ENCODE measurements around the gene NDUFS4.
"Not testable (repeated sequence)": the region's sequence is repeated elsewhere in the genome, so short reads cannot be mapped to it uniquely, and the experiment has no call there.

NDUFS4 gene

DNA sequence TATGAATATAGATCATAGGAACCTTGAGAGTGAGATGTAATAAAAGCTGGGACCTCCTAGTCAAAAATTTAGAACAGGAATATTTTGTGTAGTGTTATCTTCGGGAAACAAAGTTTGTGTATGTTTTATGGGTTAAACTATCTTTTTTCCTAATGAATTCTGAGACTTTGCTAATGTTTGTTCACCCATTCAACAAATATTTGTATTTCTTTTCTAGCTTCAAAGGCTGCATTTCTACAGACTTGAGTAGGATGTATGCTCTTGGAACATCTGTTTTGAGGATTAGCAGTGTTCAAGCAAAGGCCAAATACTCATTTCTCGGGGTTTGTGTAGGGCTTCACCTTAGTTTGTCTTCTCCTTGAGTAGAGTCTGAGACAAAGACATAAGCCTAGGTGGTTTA, 16.2 kb downstream of the NDUFS4 start:
- DNase-seq: no peak

GRCh38 chr5:53578854-53579253, 18.4 kb downstream of the NDUFS4 start:
- DNase-seq: no peak

DNA sequence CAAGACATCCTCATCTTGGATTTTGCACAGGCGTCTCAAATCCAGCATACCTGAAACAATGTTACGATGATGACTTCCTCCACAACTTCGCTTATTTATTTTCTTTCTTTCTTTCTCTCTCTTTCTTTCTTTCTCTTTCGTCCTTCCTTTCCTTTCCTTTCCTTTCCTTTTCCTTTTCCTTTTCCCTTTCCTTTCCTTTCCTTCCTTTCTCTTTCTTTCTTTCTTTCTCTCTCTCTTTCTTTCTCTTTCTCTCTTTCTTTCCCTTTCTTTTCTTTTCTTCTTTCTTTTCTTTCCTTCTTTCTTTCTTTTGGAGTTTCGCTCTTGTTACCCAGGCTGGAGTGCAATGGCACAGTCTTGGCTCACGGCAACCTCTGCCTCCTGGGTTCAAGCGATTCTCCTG, 20.1 kb downstream of the NDUFS4 start:
- DNase-seq: no peak

DNA sequence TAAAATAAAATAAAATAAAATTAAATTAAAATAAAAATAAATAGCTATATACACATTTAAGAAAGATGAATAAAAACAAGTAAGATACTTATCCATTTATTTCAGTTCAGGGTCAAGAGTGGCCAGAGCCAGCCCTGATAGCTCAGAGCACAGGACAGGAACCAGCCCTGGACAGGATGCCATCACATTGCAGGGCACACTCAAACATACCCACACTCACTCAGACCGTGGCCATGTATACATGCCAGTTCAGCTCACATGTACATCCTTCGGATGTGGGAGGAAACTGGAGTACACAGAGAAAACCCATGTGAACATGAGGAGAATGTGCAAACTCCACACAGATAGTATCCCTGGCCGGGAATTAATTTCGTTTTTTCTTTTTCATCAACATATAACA, 21.8 kb downstream of the NDUFS4 start:
- DNase-seq: no peak

- DNase-seq: no peak
Observed at GRCh38 chr5:53590759-53591158, 30.3 kb downstream of the NDUFS4 start.

DNA sequence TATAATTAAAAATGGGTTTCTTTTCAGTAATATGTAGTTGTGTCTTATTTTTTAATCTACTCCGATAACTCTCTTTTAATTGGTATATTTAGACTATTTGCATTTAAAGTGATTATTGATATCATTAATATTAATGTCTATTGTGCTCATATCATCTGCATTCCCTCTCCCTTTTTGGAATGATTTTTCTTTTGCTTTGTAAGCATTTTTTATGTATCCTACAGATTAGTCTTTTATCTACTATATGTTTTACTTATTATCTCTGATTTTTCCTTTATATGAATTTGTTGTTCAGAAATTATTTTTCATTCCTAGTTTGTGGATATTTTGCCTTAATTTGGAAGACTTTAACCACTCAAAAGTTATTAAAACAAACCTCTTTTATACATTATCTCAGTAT, 34.0 kb downstream of the NDUFS4 start:
- DNase-seq: no peak

DNA sequence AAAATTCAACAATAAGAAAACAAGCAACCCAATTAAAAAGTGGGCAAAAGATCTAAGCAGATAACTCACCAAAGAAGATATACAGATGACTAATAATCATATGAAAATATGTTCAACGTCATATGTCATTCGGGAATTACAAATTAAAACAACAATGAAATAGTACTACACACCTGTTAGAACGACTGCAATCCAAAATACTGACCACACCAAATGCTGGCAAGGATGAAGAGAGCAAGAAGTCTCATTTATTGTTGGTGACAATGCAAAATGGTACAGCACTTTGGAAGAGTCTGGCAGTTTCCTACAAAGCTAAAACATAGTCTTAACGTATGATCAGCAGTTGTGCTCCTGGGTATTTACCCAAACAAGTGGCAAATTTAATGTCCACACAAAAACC, 37.5 kb downstream of the NDUFS4 start:
- no peak for DNase-seq

- DNase-seq: no peak
Observed at GRCh38 chr5:53601570-53601969, 41.1 kb downstream of the NDUFS4 start.

GRCh38 chr5:53603009-53603687, 42.7 kb downstream of the NDUFS4 start:
- DNase-seq: no peak

- DNase-seq: no peak
Observed at GRCh38 chr5:53604309-53604708, 43.9 kb downstream of the NDUFS4 start.

- DNase-seq: no peak
Observed at GRCh38 chr5:53607886-53608285, 47.4 kb downstream of the NDUFS4 start.

- not testable (repeated sequence) for DNase-seq
Observed at GRCh38 chr5:53608897-53609296, 48.5 kb downstream of the NDUFS4 start.

- no peak for DNase-seq
Observed at GRCh38 chr5:53613061-53613460, 52.6 kb downstream of the NDUFS4 start.

DNA sequence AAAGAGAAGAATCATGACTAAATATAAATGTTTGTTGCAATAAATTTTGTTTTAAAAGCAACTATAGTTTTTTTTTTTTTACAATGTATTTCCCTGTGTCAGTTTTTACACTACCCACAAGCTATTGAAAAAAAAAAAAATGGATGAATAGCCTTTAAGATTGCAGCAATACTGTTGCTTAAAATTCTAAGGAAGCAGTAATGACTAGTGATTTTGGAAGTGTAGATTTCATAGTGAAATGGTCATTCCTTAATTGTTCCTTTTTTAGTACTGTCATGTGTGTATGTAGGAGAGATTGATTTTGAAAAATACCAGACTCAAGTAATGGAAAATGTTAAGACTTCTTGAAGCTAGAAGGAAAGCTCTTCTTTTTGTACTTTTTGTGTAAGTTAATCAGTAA, 53.1 kb downstream of the NDUFS4 start:
- DNase-seq: no peak

GRCh38 chr5:53614376-53614885, 54.0 kb downstream of the NDUFS4 start:
- no peak for DNase-seq

DNA sequence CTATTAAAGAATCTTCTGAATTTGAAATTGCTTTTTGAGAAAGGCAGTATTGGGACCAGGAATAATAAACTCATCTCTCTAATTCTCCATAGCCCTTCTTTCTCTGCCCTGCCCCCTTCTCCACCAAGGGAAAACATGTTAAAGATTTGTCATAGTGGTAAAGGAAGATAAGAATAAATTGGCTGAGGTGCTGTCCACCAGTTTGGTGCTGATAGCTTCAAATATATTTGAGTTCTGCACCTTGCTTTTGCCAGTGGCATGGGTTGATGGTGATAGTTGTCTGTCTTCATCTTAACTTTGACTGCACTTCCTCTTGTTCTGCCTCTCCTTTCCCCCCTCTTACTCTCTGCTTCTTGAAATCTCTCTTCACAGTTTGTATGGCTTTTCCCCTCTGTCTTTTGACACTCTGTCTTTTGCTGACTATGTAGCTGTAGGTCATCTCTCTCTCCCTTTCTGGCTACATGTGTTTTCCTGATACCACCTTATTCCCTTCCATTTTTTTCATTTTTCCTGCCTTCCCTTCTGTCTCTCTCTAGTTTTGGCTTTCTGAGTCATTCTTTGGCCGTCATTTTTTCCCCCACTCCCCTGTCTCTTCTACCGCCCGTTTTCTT, 56.6 kb downstream of the NDUFS4 start:
- DNase-seq: no peak

DNA sequence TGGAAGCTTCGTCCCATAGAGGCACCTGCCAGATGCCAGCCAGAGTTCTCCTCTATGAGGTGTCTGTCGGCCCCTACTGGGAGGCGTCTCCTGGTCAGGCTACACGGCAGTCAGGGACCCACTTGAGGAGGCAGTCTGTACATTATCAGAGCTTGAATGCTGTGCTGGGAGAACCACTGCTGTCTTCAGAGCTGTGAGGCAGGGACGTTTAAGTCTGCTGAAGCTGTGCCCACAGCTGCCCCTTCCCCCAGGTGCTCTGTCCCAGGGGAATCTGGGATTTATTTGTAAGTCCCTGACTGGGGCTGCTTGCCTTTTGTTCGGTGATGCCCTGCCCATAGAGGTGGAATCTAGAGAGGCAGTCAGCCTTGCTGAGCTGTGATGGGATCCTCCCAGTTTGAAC, 70.8 kb downstream of the NDUFS4 start:
- DNase-seq: no peak

DNA sequence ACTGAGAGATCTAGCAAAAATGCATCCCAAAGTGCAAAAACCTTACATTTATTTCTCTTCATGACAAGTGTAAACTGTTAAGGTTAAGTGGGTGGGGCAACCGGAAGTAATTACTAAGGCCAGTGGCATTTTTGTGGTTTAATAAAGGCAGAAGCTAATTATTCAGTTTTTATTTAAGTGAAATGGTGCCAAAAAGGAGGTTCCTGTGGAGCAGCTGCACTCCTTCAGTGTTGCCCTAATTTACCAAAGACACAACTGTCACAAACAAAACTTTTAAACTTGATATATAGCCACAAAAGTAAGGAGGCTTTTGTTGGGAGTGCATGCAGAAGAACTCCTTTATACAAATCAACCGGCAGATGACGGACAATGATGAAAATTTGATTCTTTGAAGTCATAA, 81.6 kb downstream of the NDUFS4 start:
- DNase-seq: no peak

- no peak for DNase-seq
Observed at GRCh38 chr5:53643445-53643844, 83.0 kb downstream of the NDUFS4 start.

DNA sequence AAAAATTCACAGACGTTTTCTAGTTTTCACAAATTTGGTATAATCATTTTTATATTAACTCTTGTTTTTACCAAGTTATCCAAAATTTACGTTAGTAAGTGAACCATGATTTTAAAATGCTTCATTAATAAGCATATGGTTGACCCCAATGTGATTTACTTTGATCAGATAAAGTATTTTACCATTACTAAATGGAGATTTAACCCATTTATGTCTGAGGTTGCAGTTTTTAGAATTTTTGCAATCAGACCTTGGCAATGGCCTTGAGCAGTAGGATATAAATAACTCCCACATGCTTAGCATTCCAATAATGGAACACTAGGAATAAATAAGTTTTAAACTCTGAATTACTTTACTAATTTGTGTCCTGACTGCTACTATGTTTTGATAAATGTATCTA, 84.6 kb downstream of the NDUFS4 start:
- no peak for DNase-seq

DNA sequence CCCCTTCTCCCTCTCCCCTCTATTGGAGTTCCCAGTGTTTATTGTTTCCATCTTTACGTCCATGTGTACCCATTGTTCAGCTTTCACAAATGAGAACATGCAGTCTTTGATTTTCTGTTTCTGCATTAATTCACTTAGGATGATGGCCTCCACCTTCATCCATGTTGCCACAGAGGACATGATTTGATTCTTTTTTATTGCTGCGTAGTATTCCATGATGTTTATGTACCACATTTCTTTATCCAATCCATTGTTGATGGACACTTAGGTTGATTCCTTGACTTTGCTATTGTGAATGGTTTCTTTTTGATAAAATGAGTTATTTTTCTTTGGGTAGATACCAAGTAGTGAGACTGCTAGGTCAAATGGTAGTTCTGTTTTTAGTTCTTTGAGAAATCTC, 88.9 kb downstream of the NDUFS4 start:
- no peak for DNase-seq

DNA sequence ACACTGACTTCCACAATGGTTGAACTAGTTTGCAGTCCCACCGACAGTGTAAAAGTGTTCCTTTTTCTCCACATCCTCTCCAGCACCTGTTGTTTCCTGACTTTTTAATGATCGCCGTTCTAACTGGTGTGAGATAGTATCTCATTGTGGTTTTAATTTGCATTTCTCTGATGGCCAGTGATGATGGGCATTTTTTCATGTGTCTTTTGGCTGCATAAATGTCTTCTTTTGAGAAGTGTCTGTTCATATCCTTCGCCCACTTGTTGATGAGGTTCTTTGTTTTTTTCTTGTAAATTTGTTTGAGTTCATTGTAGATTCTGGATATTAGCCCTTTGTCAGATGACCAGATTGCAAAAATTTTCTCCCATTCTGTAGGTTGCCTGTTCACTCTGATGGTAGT, 100.1 kb downstream of the NDUFS4 start:
- not testable (repeated sequence) for DNase-seq

DNA sequence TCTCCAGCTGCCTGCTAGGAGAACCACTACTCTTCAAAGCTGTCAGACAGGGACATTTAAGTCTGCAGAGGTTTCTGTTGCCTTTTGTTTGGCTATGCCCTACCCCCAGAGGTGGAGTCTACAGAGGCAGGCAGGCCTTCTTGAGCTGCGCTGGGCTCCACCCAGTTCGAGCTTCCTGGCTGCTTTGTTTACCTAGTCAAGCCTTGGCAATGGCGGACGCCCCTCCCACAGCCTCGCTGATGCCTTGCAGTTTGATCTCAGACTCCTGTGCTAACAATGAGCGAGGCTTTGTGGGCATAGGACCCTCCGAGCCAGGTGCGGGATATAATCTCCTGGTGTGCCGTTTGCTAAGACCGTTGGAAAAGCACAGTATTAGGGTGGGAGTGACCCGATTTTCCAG, 104.9 kb downstream of the NDUFS4 start:
- DNase-seq: not testable (repeated sequence)

DNA sequence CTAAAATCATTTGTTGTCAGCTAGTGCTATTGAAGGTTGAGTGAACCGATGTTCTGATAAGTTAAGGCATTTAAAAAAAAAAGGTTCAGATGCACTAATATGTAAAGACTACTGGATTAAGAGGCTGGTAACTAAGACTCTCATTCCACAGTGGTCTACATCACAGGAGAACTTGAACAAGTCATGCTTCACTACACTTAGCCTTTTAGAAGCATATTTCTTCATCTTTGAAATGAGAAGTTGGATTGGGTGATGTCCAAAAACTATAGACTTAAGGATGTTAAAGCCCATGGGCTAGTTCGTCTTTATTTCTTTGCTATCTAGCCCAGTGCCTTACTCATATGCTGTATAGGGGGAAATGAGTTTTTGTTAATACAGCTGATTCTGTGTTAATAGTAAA, 107.2 kb downstream of the NDUFS4 start:
- DNase-seq: no peak

GRCh38 chr5:53671447-53671846, 111.0 kb downstream of the NDUFS4 start:
- no peak for DNase-seq

Measured in NCI-H1930 (cell line).